GM19193 (cell line): ENCODE results near the gene PAM16.

Experiments used
- POLR2A ChIP-seq: IDR thresholded peaks from 4 replicates; pipeline ENCODE4 v1.6.1; 2011; ENCODE audit not compliant: insufficient read depth, insufficient read length; ENCODE audit errors: extremely low read depth

The PAM16 gene

DNA sequence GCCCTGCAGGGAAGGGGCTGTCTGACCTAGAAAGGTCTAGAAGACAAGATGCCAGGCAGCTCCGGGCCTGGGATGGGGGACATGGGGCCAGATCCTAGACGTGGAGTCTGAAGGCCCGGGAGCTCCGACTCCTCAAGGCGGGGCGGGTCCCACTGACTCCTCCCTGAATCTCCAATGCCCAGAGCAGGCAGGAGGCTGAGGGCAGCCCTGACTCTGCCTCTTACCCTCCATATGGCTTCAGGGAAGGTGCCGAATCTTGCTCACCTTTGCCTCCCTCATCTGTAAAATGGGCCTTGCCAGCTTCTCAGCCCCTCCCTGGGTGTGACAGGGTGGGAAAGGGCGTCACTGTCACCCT lies 35.3 kb upstream of the PAM16 start:
- TF ChIP-seq POLR2A = no peak

DNA sequence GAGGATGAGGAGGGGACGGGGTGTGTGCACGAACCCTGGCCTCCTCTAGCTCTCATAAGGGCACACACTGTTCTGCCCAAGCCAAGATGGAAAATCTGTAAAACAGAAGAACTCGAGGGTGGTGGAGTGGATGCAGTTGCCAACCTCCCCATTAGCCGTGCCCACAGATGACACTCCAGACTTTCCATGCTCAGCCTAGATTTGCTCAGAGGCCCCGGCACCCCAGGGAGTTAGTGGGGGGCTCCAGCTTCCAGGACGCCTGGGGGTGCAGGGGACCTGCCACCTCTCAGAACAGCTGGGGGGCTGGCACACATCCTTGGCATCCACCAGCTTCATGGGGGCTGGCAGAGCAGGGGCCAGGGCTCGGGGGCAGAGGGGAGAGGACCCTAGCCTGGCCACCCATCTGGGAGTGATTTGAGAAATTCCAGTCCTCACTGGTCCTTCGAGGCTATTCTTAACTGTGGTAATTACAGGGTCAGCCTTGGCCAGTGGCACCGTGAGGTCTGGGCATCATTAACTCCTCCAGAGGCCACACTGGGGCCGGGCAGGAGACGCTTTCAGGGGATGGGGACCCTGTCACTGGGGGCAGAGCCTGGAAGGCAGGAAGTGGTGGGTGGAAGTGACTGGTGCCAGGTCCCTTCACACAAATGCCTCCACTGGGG lies 34.8 kb upstream of the PAM16 start:
- TF ChIP-seq POLR2A = no peak

- no peak for TF ChIP-seq POLR2A
Observed at GRCh38 chr16:4385066-4385788, 34.1 kb upstream of the PAM16 start.

DNA sequence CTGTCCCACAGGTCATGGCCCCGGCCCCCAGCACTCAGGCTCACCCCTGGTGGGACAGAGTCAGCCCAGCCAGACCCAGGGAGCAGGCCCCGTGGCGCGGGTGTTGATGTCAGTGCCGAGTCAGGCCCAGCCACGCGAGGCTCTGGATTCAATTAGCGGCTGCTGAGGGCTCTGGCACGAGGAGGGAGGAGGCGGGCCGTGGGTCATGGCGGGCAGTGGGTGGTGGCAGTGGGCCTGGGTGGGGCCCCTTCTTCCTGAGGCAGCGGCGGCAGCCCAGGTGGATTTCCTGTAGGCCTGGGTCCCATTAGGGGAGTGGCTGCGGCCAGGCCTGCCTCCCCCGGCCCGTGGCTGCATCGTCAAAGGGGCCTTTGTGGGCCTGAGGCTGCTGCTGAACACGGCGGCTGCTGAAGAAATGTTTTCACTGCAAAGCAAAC lies 33.4 kb upstream of the PAM16 start:
- no peak for TF ChIP-seq POLR2A

DNA sequence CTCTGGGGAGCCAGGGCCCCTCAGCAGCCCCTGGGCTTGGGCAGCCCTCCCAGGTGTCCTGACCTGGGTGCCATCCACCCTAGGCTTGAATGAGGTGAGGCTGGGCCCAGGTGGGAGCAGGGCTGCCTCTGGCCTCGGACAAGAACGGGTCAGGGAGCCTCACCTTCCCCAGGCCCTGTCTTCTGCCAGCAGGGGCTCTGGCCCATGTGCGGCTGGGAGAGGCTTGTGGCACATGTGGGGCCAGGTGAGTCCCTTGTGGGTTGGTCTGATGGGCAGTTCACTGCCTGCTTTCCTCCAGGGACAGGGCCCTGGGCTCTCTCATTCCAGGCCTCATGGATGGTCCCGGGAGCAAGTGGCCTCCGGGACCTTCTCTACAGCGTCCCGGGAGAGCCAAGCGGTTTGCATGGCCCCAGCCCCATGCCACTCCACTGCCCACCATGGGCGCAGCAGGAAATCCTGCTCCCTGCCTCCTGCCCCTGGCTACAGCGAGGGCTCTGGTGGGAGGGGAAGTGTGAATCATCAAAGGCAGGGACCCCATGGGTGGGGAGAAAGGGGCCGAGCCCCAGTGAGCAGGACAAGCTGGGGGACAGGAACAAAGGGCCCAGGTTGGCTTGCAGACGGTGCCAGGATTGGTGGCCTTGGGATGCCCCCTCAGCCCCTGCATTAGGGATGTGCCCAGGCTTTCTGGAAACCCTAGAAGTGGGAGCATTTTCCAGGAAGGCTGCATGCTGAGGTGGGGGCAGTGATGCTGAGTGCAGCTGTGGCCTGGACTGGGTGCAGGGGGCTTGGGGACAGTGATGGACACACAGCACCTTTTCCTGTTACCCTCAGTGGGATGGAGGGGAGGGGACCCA lies 32.7 kb upstream of the PAM16 start:
- TF ChIP-seq POLR2A = no peak

- TF ChIP-seq POLR2A = no peak
Observed at GRCh38 chr16:4382795-4383357, 31.8 kb upstream of the PAM16 start.

- TF ChIP-seq POLR2A = no peak
Observed at GRCh38 chr16:4381935-4382794, 31.0 kb upstream of the PAM16 start.

DNA sequence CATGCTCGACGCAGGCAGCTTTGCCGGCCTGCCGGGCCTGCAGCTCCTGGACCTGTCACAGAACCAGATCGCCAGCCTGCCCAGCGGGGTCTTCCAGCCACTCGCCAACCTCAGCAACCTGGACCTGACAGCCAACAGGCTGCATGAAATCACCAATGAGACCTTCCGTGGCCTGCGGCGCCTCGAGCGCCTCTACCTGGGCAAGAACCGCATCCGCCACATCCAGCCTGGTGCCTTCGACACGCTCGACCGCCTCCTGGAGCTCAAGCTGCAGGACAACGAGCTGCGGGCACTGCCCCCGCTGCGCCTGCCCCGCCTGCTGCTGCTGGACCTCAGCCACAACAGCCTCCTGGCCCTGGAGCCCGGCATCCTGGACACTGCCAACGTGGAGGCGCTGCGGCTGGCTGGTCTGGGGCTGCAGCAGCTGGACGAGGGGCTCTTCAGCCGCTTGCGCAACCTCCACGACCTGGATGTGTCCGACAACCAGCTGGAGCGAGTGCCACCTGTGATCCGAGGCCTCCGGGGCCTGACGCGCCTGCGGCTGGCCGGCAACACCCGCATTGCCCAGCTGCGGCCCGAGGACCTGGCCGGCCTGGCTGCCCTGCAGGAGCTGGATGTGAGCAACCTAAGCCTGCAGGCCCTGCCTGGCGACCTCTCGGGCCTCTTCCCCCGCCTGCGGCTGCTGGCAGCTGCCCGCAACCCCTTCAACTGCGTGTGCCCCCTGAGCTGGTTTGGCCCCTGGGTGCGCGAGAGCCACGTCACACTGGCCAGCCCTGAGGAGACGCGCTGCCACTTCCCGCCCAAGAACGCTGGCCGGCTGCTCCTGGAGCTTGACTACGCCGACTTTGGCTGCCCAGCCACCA lies 30.2 kb upstream of the PAM16 start:
- no peak for TF ChIP-seq POLR2A

DNA sequence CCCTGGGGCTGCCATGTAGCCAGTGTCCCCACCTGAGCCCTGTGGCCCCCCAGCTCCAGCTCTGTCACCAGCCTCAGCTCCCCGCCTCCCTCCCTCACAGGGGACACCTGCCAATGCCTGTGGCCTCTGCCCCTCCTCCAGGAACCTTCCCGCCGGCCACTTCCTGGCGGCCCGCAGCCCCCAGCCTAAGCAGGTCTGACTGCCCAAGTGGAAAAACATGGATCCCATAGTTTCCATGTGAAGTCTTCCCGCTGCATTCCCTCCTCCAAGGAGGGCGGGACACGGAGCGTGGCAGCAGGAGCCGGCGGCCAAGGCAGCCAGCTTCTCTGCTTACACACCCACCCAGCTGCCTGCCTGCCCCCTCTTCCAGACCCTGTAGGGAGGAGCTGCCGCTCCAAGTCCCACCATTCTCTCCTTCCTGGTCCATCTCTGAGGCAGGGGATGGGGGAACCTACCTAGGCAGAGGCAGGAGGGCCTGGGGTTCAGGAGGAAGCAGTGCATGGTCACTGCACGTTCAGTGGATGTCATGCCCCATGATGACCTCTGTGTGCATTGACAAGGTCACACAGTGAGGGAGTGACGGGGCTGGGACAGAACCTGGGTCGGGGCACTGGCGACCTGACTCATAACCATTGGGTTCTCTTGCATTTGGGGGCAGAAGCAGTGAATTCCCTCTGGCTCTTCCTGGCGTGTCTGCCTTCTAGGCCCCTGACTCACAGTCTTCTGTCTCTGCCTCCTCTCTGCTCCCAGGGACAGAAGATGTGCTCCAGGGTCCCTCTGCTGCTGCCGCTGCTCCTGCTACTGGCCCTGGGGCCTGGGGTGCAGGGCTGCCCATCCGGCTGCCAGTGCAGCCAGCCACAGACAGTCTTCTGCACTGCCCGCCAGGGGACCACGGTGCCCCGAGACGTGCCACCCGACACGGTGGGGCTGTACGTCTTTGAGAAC lies 29.3 kb upstream of the PAM16 start:
- TF ChIP-seq POLR2A = no peak

DNA sequence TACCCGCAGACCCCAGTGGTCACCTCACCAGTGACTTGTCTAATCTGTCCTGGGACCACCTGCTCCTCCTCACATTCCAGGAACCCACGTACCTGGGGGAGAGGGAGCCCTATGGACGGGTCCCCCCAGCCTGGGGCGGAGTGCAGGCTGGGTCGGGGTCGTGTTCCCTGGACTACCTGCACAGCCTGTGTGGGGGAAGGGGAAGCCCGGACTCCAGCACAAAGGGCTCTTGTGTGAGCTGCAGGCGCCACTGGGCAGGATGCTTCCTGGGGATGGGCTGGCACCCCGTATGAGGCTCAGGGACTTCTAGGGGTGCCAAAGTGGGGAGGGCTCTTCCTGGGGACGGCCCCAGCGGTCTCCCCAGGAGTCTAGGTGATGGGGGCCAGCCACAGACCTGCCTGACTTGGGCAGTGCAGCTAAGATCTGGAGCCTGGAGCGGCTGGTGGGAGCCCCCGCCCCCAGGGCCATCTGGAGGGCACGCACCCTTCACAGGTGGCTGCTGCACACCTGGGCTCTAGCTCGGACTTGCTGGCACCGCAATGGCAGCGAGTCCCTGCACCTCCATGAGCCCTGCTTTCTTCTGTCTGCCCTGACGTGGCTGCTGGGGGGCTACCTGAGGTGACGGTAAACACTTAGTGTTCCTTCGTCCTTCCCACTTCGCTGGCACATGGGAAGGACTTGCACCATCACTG lies 28.0 kb upstream of the PAM16 start:
- no peak for TF ChIP-seq POLR2A

- no peak for TF ChIP-seq POLR2A
Observed at GRCh38 chr16:4378161-4378666, 27.1 kb upstream of the PAM16 start.

GRCh38 chr16:4377573-4378154 lies 26.5 kb upstream of the PAM16 start:
- TF ChIP-seq POLR2A = no peak
